ENCODE data around the gene CDON.

The CDON gene

GRCh38 chr11:126062679-126063506, at the start of gene CDON:
TSS of gene CDON (minus strand) at chr11:126062866. CDS start at chr11:126023476, 39,390 bp downstream.
- DNase-seq = peak; percentile 90 to 91

- no peak for DNase-seq
Measured at GRCh38 chr11:126111458-126112116, 48.9 kb upstream of the CDON start.

GRCh38 chr11:126109941-126110731, 47.5 kb upstream of the CDON start:
- no peak for DNase-seq

- DNase-seq = no peak
Measured at GRCh38 chr11:126106594-126107328, 44.1 kb upstream of the CDON start.

- DNase-seq = no peak
Measured at GRCh38 chr11:126105748-126106080, 43.0 kb upstream of the CDON start.

GRCh38 chr11:126105022-126105747, 42.5 kb upstream of the CDON start:
- DNase-seq = no peak

GRCh38 chr11:126104420-126104819, 41.8 kb upstream of the CDON start:
- no peak for DNase-seq

GRCh38 chr11:126103150-126103549, 40.5 kb upstream of the CDON start:
- no peak for DNase-seq

- no peak for DNase-seq
Measured at GRCh38 chr11:126102436-126102981, 39.8 kb upstream of the CDON start.

- no peak for DNase-seq
Measured at GRCh38 chr11:126101930-126102283, 39.2 kb upstream of the CDON start.

GRCh38 chr11:126101251-126101929, 38.7 kb upstream of the CDON start:
- DNase-seq = no peak

GRCh38 chr11:126100716-126101115, 38.0 kb upstream of the CDON start:
- DNase-seq = no peak

- DNase-seq = no peak
Measured at GRCh38 chr11:126098204-126098769, 35.6 kb upstream of the CDON start.

GRCh38 chr11:126095745-126096144, 33.1 kb upstream of the CDON start:
- no peak for DNase-seq

- DNase-seq = no peak
Measured at GRCh38 chr11:126090452-126090851, 27.8 kb upstream of the CDON start.

- DNase-seq = no peak
Measured at GRCh38 chr11:126088999-126089398, 26.3 kb upstream of the CDON start.

- DNase-seq = no peak
Measured at GRCh38 chr11:126086248-126086647, 23.6 kb upstream of the CDON start.

GRCh38 chr11:126084608-126084912, 21.9 kb upstream of the CDON start:
- DNase-seq = no peak

GRCh38 chr11:126083829-126084607, 21.4 kb upstream of the CDON start:
- peak; percentile 26 to 48 for DNase-seq

Measured in CD4-positive, alpha-beta T cell treated with Interleukin-4 for 1 hour (primary cell).